KBM-7 (cell line): ENCODE data around the gene TNFRSF4.
A peak's percentile ranks its signal among the peaks of the same experiment; 100 is the strongest.

Source experiments
- DNase-seq: peaks from one replicate; pipeline ENCODE4 v3.0.0-alpha.2; 2015
- in situ Hi-C: fragments of 300-500 bp; cut with MboI; formaldehyde crosslinking; loops from 2 replicates; pipeline ENCODE4 v1.14.3; 2020; ENCODE audit warnings: low sequenced_read_pairs, low pct_unique_long_range_greater_than_20kb, mixed read lengths

TNFRSF4 gene

GRCh38 chr1:1236945-1237873 is 23.3 kb upstream of the TNFRSF4 start:
- in situ Hi-C loops: loop anchor here (25.0 kb wide), 1 partner anchor 100 kb away; no protein-coding TSS in a partner anchor
- no peak for DNase-seq

- in situ Hi-C loops: loop anchor here (25.0 kb wide), 1 partner anchor 99 kb away; no protein-coding TSS in a partner anchor
- no peak for DNase-seq
These were observed 22.3 kb upstream of the TNFRSF4 start for GRCh38 chr1:1236176-1236763.

- in situ Hi-C loops: loop anchor here (25.0 kb wide), 1 partner anchor 98 kb away; no protein-coding TSS in a partner anchor
- no peak for DNase-seq
These were observed 21.2 kb upstream of the TNFRSF4 start for GRCh38 chr1:1235016-1235744.

- DNase-seq: no peak
- in situ Hi-C loops: loop anchor here (25.0 kb wide), 1 partner anchor 97 kb away; no protein-coding TSS in a partner anchor
These were observed 20.3 kb upstream of the TNFRSF4 start for GRCh38 chr1:1234180-1234808.

- no peak for DNase-seq
- in situ Hi-C loops: loop anchor here (25.0 kb wide), 1 partner anchor 96 kb away; no protein-coding TSS in a partner anchor
These were observed 19.6 kb upstream of the TNFRSF4 start for GRCh38 chr1:1233567-1233892.

GRCh38 chr1:1232796-1233566 is 19.0 kb upstream of the TNFRSF4 start:
- in situ Hi-C loops: loop anchor here (25.0 kb wide), 1 partner anchor 96 kb away; no protein-coding TSS in a partner anchor
- no peak for DNase-seq

DNA sequence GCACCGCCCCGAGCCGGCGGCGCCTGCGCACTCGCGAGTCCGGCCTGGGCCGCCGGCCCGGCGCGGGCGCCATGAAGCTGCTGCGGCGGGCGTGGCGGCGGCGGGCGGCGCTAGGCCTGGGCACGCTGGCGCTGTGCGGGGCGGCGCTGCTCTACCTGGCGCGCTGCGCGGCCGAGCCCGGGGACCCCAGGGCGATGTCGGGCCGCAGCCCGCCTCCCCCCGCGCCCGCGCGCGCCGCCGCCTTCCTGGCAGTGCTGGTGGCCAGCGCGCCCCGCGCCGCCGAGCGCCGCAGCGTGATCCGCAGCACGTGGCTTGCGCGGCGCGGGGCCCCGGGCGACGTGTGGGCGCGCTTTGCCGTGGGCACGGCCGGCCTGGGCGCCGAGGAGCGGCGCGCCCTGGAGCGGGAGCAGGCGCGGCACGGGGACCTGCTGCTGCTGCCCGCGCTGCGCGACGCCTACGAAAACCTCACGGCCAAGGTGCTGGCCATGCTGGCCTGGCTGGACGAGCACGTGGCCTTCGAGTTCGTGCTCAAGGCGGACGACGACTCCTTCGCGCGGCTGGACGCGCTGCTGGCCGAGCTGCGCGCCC is 18.3 kb upstream of the TNFRSF4 start, which contains the start of gene B3GALT6:
B3GALT6 (plus strand) TSS at position 30 of the 588 bp plus-strand sequence; CDS start at position 72, 42 bp downstream.
- DNase-seq: no peak
- in situ Hi-C loops: loop anchor here (25.0 kb wide), 1 partner anchor 95 kb away; no protein-coding TSS in a partner anchor

DNA sequence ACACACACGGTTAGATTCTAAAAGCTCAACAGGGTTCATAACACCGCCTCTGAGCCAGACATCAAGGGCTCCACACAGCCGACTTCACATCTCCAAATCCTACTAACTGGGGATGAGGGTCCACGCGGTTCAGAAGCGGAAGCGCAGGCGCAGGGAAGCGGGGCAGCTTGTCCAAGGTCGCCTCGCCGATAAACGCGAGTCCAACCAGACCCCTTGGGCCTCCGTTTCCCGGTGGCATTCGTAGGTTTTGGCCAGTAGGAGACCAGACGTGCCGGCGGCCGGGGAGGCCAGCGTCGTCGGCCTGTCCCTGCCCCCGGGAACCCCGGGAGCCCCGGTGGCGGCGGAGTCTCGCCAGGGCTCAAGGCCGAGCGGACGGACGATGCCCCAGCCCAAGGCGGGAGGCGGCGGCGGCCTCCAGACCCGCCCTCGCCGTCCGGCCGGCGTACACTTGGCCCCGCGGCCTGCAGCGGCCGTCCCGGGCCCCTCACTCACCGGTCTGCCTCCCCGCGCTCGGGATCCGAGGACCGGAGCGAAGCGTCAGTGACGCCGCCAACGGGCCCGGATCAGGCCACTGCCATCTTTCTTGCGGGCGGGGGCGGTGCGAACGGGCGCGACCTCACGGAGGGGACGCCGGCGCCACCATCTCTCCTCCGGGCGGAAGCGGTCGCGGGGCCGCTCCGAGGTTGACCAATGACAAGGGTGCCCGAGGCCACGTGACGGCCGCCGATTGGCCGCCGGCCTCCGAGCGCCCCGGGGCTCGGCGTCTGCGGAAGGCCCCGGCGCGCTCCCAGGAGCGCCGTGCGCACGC is 17.7 kb upstream of the TNFRSF4 start, which contains the start of gene SDF4:
SDF4 (minus strand) TSS at position 602 of the 808 bp plus-strand sequence. CDS start 3,229 bp downstream, outside the sequence.
- peak; percentile 96 for DNase-seq
- in situ Hi-C loops: loop anchor here (25.0 kb wide), 1 partner anchor 94 kb away; no protein-coding TSS in a partner anchor

DNA sequence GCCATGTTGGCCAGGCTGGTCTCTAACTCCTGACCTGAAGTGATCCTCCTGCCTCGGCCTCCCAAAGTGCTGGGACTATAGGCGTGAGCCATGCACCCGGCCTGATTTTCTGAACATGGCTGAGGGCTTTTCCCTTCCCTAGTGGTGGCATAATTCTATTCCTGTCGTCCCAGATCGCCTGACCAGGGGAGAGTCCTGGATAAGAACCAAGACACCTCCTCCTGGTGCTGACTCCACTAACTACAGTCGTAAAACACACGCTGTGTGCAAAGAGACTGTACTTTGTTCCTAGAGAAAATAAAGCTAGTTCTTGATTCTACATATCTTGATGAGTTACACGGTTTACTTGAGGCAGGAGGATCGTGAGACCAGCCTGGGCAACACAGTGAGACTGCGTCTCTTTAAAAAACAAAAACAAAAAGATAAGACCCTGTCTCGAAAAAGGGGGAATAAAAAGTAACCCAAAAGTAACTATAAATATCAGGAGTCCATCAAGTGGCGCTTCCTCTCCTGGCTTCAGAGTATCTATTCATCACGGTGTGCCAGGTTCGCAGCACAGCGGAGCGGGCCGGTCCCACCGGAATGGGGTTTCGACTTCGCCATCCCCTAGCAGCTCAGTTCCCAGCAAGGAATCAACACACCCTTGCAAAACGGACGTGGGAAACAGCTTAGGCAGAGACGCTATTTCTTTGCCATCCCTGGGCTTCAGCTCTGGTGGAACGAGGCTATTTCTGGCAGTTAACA is 16.9 kb upstream of the TNFRSF4 start:
- in situ Hi-C loops: loop anchor here (25.0 kb wide), 1 partner anchor 94 kb away; no protein-coding TSS in a partner anchor

DNA sequence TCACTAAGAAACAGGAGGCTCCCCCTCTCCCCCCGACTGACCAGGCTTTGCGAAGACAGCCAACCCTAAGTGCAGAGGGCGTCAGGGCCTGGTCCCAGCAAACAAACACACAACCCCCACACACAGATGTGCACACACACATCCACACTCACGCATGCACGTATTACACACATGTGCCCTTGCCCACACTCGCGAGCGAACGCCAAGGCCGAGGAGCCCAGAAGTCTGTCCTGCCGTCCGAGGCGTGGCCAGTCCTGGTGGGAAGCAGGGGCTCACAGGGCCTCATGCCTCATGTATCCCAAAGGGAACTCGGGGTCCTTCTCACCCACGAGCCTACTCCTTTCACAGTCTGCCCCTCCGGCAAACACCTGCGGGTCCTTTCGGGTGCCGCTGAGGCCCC is 15.8 kb upstream of the TNFRSF4 start:
- no peak for DNase-seq
- in situ Hi-C loops: loop anchor here (25.0 kb wide), 1 partner anchor 92 kb away; no protein-coding TSS in a partner anchor

More for the DNA sequence above, 16.9 kb upstream of the TNFRSF4 start:
- peak; percentile 44 for DNase-seq

- no peak for DNase-seq
- in situ Hi-C loops: loop anchor here (25.0 kb wide), 1 partner anchor 91 kb away; no protein-coding TSS in a partner anchor
These were observed 14.8 kb upstream of the TNFRSF4 start for GRCh38 chr1:1228596-1229321.

DNA sequence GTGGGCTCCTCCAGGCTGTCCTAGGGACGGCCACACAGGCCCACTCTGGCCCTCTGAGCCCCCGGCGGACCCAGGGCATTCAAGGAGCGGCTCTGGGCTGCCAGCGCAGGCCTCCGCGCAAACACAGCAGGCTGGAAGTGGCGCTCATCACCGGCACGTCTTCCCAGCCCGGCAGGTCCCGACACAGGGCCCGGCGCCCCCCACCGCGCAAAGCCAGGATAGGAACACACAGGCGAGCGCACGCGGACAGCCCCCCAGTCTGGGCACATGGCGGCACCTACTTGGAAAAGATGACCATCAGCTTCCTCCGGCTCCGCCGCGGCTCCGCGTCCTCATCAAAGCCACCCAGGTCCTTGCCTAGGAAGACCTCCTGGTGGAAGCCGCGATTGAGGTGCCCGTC is 14.2 kb upstream of the TNFRSF4 start:
- in situ Hi-C loops: loop anchor here (25.0 kb wide), 1 partner anchor 91 kb away; no protein-coding TSS in a partner anchor
- no peak for DNase-seq

DNA sequence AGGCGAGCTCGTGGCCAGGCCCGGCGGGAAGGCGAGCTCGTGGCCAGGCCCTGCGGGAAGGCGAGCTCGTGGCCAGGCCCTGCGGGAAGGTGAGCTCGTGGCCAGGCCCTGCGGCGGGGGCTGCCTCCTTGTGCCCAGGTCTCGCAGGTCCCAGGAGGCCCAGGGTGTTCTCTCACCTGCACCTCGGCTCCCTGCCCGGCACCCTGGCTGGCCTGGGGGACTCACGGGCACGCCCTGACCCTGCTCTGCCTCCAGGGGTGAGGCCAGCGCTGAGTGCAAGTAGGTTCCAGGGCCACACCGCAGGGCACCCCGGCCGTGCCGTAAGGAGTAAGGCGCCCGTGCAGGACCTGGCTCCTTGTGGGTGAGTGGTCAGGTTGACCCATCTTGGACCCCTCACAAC is 13.4 kb upstream of the TNFRSF4 start:
- in situ Hi-C loops: loop anchor here (25.0 kb wide), 1 partner anchor 90 kb away; no protein-coding TSS in a partner anchor
- no peak for DNase-seq

DNA sequence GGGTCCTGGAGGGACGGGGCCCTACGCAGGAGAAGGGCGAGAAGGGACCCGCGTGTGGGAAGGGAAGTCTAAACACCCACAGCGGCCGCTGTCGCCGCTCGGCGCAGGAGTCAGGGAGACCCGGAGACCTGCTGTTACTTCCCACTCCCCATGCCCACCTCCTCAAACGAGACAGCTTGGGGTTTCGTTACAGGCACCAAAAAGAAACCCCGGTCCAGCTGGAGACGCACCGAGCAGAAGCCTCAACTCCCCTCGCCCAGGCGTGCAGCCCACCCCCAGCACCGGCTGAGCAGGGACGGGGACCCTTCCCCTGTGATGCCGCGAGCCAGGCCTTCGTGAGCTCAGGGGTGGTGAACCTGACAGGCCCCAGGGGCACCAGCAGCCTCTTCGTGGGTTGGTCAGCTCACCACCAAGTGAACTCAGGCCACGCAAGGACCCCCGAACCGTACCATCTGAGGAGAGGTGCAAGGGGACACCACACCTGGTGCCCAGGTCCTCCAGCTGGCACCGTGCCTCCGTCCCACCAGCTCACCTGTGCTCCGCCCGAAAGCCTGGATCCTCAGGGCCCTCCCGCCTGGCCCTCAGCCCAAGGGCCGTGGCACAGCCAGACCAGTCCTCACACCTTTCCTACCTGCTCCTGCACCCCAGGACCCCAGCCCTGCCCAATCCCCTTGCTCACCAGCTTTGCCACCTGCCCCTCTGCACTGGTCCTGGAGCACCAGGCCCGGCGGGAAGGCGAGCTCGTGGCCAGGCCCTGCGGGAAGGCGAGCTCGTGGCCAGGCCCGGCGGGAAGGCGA is 12.8 kb upstream of the TNFRSF4 start:
- no peak for DNase-seq
- in situ Hi-C loops: loop anchor here (25.0 kb wide), 1 partner anchor 89 kb away; no protein-coding TSS in a partner anchor
